K562 (cell line): ENCODE results near the gene HNRNPD. TPM values are rescaled to one million over a fixed set of nuclear protein-coding genes. Genes with fewer than 3 reads are reported as not detected.

Experiments used
- ELF1 ChIP-seq: fragments of 200-800 bp; sonication (Bioruptor generic); IDR thresholded peaks from 2 replicates; pipeline ENCODE4 v1.6.1; 2016; ENCODE audit warnings: missing genetic modification characterization, missing compliant biosample characterization
- FOXK1 ChIP-seq: sonication (generic); formaldehyde crosslinking; IDR thresholded peaks from 2 replicates; pipeline ENCODE4 v1.8.0; 2022; ENCODE audit warnings: missing genetic modification reagents, mild to moderate bottlenecking, borderline replicate concordance
- HDAC1 ChIP-seq, 2 experiments: fragments of 450-650 bp; IDR thresholded peaks; 2 replicates each; pipeline ENCODE4 v1.6.1; 2016 to 2017; ENCODE audit warnings: inconsistent platforms in 1 of 2, mild to moderate bottlenecking in 1 of 2, moderate library complexity in 1 of 2
- HDAC8 ChIP-seq: fragments of 450-650 bp; IDR thresholded peaks from 2 replicates; pipeline ENCODE4 v1.6.1; 2016; ENCODE audit warnings: mild to moderate bottlenecking, missing genetic modification characterization, moderate library complexity, missing compliant biosample characterization
- HEY1 ChIP-seq: fragments of 250-450 bp; sonication (Bioruptor Pico); IDR thresholded peaks from 2 replicates; pipeline ENCODE4 v1.5.0; 2020; ENCODE audit warnings: mild to moderate bottlenecking, moderate library complexity, borderline replicate concordance
- HNRNPH1 ChIP-seq: fragments of 200-400 bp; formaldehyde crosslinking; optimal IDR thresholded peaks from 2 replicates; pipeline ENCODE3; 2017; ENCODE audit warnings: low read depth, mild to moderate bottlenecking, low read length, moderate library complexity
- HNRNPUL1 ChIP-seq: fragments of 200-400 bp; formaldehyde crosslinking; IDR thresholded peaks from 2 replicates; pipeline ENCODE4 v1.6.1; 2017; ENCODE audit warnings: low read length
- IRF1 ChIP-seq: sonication (generic); formaldehyde crosslinking; IDR thresholded peaks from 2 replicates; pipeline ENCODE4 v1.8.0; 2022; ENCODE audit warnings: missing genetic modification reagents, mild to moderate bottlenecking, borderline replicate concordance
- MAFG ChIP-seq: fragments of 450-650 bp; conservative IDR thresholded peaks from 2 replicates; pipeline ENCODE4 v1.6.1; 2016; ENCODE audit warnings: missing genetic modification characterization, missing compliant biosample characterization
- MAZ ChIP-seq, 2 experiments: fragments of 450-650 bp in 1 of 2; sonication (generic) in 1 of 2; formaldehyde crosslinking; IDR thresholded peaks in 1 of 2; conservative IDR thresholded peaks in 1 of 2; 2 replicates each; pipeline versions ENCODE4 v1.4.0 to v1.5.0; 2020; ENCODE audit warnings: mild to moderate bottlenecking in 1 of 2, missing genetic modification reagents in 1 of 2
- NRF1 ChIP-seq, 2 experiments: fragments of 450-650 bp; IDR thresholded peaks in 1 of 2; conservative IDR thresholded peaks in 1 of 2; 2 replicates each; pipeline ENCODE4 v1.6.1; 2014; ENCODE audit warnings: mild to moderate bottlenecking in 2 of 2
- PPARD ChIP-seq: fragments of 250-450 bp; sonication (Bioruptor Pico); IDR thresholded peaks from 2 replicates; pipeline ENCODE4 v1.8.0; 2022; ENCODE audit warnings: inconsistent platforms, mild to moderate bottlenecking, moderate library complexity
- RBM39 ChIP-seq: fragments of 200-400 bp; formaldehyde crosslinking; optimal IDR thresholded peaks from 2 replicates; pipeline ENCODE3; 2018; ENCODE audit warnings: low read depth, low read length
- SLC30A9 ChIP-seq: fragments of 250-450 bp; sonication (Bioruptor Pico); IDR thresholded peaks from 2 replicates; pipeline ENCODE4 v1.8.0; 2022; ENCODE audit warnings: mild to moderate bottlenecking, moderate library complexity
- SPI1 ChIP-seq: IDR thresholded peaks from 2 replicates; pipeline ENCODE4 v1.6.1; 2011; ENCODE audit warnings: low read depth, low read length, control low read depth, borderline replicate concordance
- SUPT5H ChIP-seq: fragments of 450-650 bp; IDR thresholded peaks from 2 replicates; pipeline ENCODE4 v1.6.1; 2016
- THRB ChIP-seq: fragments of 450-650 bp; formaldehyde crosslinking; conservative IDR thresholded peaks from 2 replicates; pipeline ENCODE4 v1.4.0; 2022; ENCODE audit warnings: mild to moderate bottlenecking, missing genetic modification characterization
- ZBTB17 ChIP-seq: fragments of 450-650 bp; formaldehyde crosslinking; IDR thresholded peaks from 2 replicates; pipeline ENCODE4 v1.4.0; 2020; ENCODE audit warnings: mild to moderate bottlenecking
- ZNF146 ChIP-seq: IDR thresholded peaks from one replicate; pipeline ENCODE4 v1.6.1; 2018; ENCODE audit warnings: missing compliant biosample characterization; ENCODE audit not compliant: unreplicated experiment
- ZNF212 ChIP-seq: fragments of 450-650 bp; formaldehyde crosslinking; IDR thresholded peaks from 2 replicates; pipeline ENCODE4 v1.4.0; 2020; ENCODE audit warnings: mild to moderate bottlenecking
- ZNF217 ChIP-seq: sonication (generic); formaldehyde crosslinking; IDR thresholded peaks from 2 replicates; pipeline ENCODE4 v1.8.0; 2022; ENCODE audit warnings: mild to moderate bottlenecking, missing genetic modification reagents
- ZNF282 ChIP-seq: sonication (generic); formaldehyde crosslinking; IDR thresholded peaks from 2 replicates; pipeline ENCODE4 v1.8.1; 2023; ENCODE audit warnings: missing genetic modification reagents
- ZNF696 ChIP-seq: fragments of 250-450 bp; sonication (Bioruptor Pico); conservative IDR thresholded peaks from 2 replicates; pipeline ENCODE4 v1.4.0; 2020; ENCODE audit warnings: mild to moderate bottlenecking, moderate library complexity
- polyA plus RNA-seq, 8 experiments: library from polyadenylated mRNA; depleted of rRNA in 4 of 8; stranded (reverse) in 5 of 8; unstranded in 3 of 8; fragments of >200 nt; fragmentation: Nextera tagmentation in 2 of 8; fragmentation: Illumina TruSeq in 1 of 8; extraction: Ambion mirVana in 2 of 8; extraction: Trizol in 1 of 8; gene quantifications; 2 replicates each; pipeline versions ENCODE4 v1.2.1 to v1.2.3, GENCODE V29; 2011 to 2014; ENCODE audit warnings: inconsistent platforms in 1 of 8, missing spikeins in 1 of 8
- total RNA-seq, 7 experiments: library from RNA; depleted of rRNA in 6 of 7; stranded (reverse); fragments of >200 nt in 6 of 7; fragmentation: Illumina TruSeq in 2 of 7; extraction: Trizol in 2 of 7; gene quantifications; 2 replicates each; pipeline versions ENCODE4 v1.2.1 to v1.2.3, GENCODE V29; 2011 to 2021; ENCODE audit warnings: low replicate concordance in 1 of 7
- TF ChIP-seq, protein P1 (sequence below): IDR thresholded peaks from 2 replicates; pipeline ENCODE4 v1.6.1; 2014; ENCODE audit warnings: antibody characterized with exemption
- TF ChIP-seq, protein P2 (sequence below): fragments of 450-650 bp; formaldehyde crosslinking; IDR thresholded peaks from 2 replicates; pipeline ENCODE4 v1.4.0; 2020; ENCODE audit warnings: mild to moderate bottlenecking, moderate library complexity

Gene HNRNPD
- total and polyA plus RNA-seq, 9 of the 15 experiments (the other 6 are each of a cell fraction or from before 2014, with no cell fraction given), result 92.4 to 955 (median 160) TPM

DNA sequence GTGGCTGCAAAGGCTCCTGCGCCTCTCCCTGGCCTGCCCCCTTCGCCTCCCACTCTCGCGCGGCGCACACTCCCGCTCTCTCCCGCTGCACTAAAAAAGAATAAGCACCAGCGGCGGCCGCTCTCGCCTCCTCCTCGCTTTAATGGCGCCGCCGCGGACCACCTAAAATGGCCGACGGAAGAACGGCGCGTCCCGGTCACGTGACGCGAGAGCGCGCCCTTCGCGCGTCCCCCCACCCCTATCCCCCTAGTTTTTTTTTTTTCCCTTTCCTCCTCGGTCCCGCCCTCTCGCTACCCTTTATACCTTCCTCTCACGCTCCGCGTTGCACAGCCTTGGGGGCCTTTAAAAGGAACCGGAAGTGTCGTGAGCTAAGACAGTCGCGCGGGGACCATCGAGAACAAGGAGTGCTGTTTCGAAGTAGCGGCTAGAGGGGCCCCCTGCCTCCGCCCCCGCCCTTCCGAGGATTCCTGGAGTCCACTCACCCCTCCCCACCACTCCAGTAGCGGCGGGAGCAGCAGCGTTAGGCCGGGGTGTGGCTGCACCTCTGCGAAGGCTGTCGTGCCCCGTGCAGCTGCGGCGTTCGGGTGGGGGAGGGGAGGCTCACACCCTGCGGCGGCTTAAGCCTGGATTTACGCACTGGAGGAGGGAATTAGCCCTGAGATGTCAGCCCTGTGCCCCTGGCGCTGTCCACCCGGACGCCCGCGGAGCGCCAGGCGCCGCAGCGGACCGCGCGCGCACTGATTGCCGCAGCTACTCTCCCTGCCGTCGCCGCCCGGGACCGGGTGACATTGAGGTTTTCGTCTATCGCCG lies at the start of gene HNRNPD (continued):
- no peak for TF ChIP-seq FOXK1 (CRISPR knock-in tag)
- peak; percentile 98 to 100 for TF ChIP-seq MAZ (CRISPR knock-in tag; conservative IDR thresholded peaks at IDR 0.05 in 1 of 2, IDR thresholded peaks at IDR 0.05 in 1 of 2)
- TF ChIP-seq SPI1, result peak; percentile 68
- TF ChIP-seq RBM39, result no peak
- TF ChIP-seq ZNF696 (CRISPR knock-in tag), result no peak
- TF ChIP-seq HDAC8 (tag), result no peak
- TF ChIP-seq IRF1 (CRISPR knock-in tag), result no peak
- peak; percentile 83 to 85 for TF ChIP-seq NRF1 (conservative IDR thresholded peaks at IDR 0.05 in 1 of 2, IDR thresholded peaks at IDR 0.05 in 1 of 2)
- no peak for TF ChIP-seq HNRNPH1
- TF ChIP-seq ELF1 (tag), result peak; percentile 87
- TF ChIP-seq ZNF146 (CRISPR knock-in tag), result no peak
- no peak for TF ChIP-seq MAFG (tag)
- no peak for TF ChIP-seq SLC30A9 (CRISPR knock-in tag)
- no peak for TF ChIP-seq HNRNPUL1
- TF ChIP-seq, protein P1, sequence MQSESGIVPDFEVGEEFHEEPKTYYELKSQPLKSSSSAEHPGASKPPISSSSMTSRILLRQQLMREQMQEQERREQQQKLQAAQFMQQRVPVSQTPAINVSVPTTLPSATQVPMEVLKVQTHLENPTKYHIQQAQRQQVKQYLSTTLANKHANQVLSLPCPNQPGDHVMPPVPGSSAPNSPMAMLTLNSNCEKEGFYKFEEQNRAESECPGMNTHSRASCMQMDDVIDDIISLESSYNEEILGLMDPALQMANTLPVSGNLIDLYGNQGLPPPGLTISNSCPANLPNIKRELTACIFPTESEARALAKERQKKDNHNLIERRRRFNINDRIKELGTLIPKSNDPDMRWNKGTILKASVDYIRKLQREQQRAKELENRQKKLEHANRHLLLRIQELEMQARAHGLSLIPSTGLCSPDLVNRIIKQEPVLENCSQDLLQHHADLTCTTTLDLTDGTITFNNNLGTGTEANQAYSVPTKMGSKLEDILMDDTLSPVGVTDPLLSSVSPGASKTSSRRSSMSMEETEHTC, result peak; percentile 82
- peak in 1 of 2 experiments; percentile 78; a peak in 2 of 4 replicates for TF ChIP-seq HDAC1 (IDR thresholded peaks at IDR 0.05)
- TF ChIP-seq ZNF212 (CRISPR knock-in tag), result no peak
- no peak for TF ChIP-seq ZNF217 (CRISPR knock-in tag)
- TF ChIP-seq THRB (CRISPR knock-in tag), result peak; percentile 55; the same call in 1 of the 2 replicates
- TF ChIP-seq PPARD (CRISPR knock-in tag), result no peak
- TF ChIP-seq SUPT5H, result peak; percentile 80
- no peak for TF ChIP-seq HEY1 (CRISPR knock-in tag)
- no peak for TF ChIP-seq ZNF282
- TF ChIP-seq ZBTB17 (CRISPR knock-in tag), result peak; percentile 98
- TF ChIP-seq, protein P2, sequence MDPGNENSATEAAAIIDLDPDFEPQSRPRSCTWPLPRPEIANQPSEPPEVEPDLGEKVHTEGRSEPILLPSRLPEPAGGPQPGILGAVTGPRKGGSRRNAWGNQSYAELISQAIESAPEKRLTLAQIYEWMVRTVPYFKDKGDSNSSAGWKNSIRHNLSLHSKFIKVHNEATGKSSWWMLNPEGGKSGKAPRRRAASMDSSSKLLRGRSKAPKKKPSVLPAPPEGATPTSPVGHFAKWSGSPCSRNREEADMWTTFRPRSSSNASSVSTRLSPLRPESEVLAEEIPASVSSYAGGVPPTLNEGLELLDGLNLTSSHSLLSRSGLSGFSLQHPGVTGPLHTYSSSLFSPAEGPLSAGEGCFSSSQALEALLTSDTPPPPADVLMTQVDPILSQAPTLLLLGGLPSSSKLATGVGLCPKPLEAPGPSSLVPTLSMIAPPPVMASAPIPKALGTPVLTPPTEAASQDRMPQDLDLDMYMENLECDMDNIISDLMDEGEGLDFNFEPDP, result no peak
